ENCODE data around the gene HVCN1.
"Not testable (repeated sequence)": the region's sequence is repeated elsewhere in the genome, so short reads cannot be mapped to it uniquely, and the experiment has no call there.

The HVCN1 gene

DNA sequence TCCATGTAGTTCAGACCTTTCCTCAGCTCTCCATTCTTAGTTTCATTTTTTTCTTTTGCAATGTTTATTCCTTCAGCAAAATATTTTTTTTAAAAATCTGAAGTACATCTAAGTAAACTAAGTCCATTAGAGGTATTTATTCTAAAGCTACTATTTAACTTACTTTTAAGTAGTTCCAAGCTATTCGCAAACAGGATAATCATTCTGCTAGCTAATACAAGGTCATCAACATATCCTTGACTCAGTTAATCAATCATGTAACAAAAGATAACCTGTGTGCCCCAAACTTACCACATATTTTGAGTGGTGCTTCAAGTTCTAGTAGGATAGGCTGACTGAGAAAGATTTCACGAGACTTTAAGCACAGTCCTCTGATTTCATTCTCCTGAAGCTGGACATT, 42.6 kb upstream of the HVCN1 start:
- no peak for TF ChIP-seq CTCF (IDR thresholded peaks at IDR 0.05; ENCODE audit: low read depth, low read length, missing control alignments)
- H3K4me3 ChIP-seq (ENCODE audit: low read depth, low read length), result no peak overlapping the region
- in situ Hi-C loops (cut with HindIII; ENCODE audit: low sequenced_read_pairs), result no loop called here
- DNase-seq (ENCODE audit: low read depth), result no peak

DNA sequence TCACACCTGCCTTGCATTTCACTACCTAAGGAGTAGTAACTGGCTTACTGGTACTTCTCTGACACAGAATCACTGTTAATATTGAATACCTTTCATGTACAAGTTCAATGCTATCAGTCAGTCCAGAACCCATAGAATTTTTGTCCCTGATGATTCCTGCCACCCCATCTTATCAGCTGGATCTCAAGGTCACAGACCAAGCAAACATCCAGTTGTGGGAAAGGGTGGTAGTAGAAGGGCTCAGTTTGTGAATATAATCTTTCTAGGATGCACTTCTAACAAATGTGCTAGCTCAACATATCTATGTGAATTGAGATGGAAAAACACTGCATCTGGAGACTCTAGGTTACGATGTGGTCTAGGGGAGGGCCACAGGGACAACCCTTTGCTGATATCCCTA, 39.7 kb upstream of the HVCN1 start:
- H3K4me3 ChIP-seq (ENCODE audit: low read depth, low read length), result no peak overlapping the region
- no peak for TF ChIP-seq CTCF (IDR thresholded peaks at IDR 0.05; ENCODE audit: low read depth, low read length, missing control alignments)
- in situ Hi-C loops (cut with HindIII; ENCODE audit: low sequenced_read_pairs), result no loop called here
- no peak for DNase-seq (ENCODE audit: low read depth)

GRCh38 chr12:110726708-110727369, 37.9 kb upstream of the HVCN1 start:
- TF ChIP-seq CTCF (IDR thresholded peaks at IDR 0.05; ENCODE audit: low read depth, low read length, missing control alignments), result no peak
- H3K4me3 ChIP-seq (ENCODE audit: low read depth, low read length), result no peak overlapping the region
- in situ Hi-C loops (cut with HindIII; ENCODE audit: low sequenced_read_pairs), result no loop called here
- DNase-seq (ENCODE audit: low read depth), result no peak

DNA sequence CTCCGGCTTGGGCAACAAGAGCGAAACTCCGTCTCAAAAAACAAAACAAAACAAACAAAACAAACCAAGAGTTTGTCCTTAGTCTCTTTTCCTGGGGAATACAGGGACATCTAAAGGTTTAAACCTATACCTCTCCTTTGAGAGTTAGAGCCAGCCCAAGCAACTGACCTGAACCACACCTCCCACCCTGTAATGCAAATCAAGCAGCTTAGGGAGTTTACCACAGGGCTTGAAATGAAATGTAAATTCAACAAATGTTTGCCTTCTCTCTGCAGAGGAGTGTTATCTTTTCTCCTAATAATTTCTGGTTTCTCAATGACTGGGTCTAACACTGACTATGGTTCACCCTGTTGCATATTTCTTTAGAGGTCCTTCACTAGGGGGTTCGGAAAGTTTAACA, 37.1 kb upstream of the HVCN1 start:
- in situ Hi-C loops (cut with HindIII; ENCODE audit: low sequenced_read_pairs), result no loop called here
- TF ChIP-seq CTCF (IDR thresholded peaks at IDR 0.05; ENCODE audit: low read depth, low read length, missing control alignments), result no peak

DNA sequence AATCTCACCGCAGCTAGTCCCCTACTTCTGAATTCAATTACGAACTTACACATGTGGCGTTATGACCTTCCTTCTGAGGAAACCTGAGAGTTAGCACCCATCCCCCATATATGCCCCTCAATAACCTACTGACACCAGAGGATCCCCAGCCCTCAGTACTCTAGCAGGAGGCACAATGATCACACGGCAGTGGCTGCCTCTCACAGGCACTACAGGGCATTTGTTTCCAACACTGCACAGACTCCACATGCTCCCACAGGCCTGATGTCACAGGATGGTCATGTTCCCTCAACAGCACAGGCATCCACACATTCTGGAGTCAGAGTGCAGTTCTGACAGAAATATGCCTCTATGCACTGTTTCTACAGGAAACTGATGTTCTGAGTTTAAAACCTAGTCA, 36.4 kb upstream of the HVCN1 start:
- in situ Hi-C loops (cut with HindIII; ENCODE audit: low sequenced_read_pairs), result no loop called here
- no peak overlapping the region for H3K4me3 ChIP-seq (ENCODE audit: low read depth, low read length)
- no peak for DNase-seq (ENCODE audit: low read depth)
- no peak for TF ChIP-seq CTCF (IDR thresholded peaks at IDR 0.05; ENCODE audit: low read depth, low read length, missing control alignments)

More for the DNA sequence above, 37.1 kb upstream of the HVCN1 start:
- no peak overlapping the region for H3K4me3 ChIP-seq (ENCODE audit: low read depth, low read length)
- DNase-seq (ENCODE audit: low read depth), result no peak

- DNase-seq (ENCODE audit: low read depth); H3K4me3 ChIP-seq (ENCODE audit: low read depth, low read length); in situ Hi-C loops (cut with HindIII; ENCODE audit: low sequenced_read_pairs): not testable (repeated sequence)
These were observed 34.0 kb upstream of the HVCN1 start for GRCh38 chr12:110722892-110723291.

DNA sequence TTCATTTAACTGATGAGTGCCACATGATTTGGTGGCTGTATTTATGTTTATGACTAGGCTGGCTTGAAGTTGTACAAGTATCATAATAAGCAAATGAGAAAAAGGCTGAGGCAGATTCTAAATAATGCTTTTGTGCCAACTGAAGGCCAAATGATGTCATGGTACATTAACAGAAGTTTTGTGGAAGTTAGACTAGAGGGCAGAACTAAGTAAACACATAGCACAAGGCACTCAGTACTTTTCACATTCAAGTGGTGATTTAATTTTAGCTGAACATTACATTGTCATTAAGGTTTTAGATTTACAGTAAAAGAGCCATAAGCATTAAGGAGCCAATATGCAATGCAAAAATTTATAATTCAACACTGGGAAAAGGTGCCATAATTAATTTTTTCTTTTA, 32.7 kb upstream of the HVCN1 start:
- in situ Hi-C loops (cut with HindIII; ENCODE audit: low sequenced_read_pairs), result no loop called here
- no peak for TF ChIP-seq CTCF (IDR thresholded peaks at IDR 0.05; ENCODE audit: low read depth, low read length, missing control alignments)
- no peak overlapping the region for H3K4me3 ChIP-seq (ENCODE audit: low read depth, low read length)
- no peak for DNase-seq (ENCODE audit: low read depth)

All from astrocyte of the cerebellum (primary cell).